Vagina (tissue), 2 donors: ENCODE data around the gene SNAP29.

Experiments used
- CTCF ChIP-seq, 3 experiments: fragments of 450-650 bp in 2 of 3; fragments of 200-600 bp in 1 of 3; sonication (generic) in 1 of 3; IDR thresholded peaks; one replicate each; pipeline ENCODE4 v1.5.1; 2017 to 2019; ENCODE audit warnings: antibody characterized with exemption in 3 of 3, mild to moderate bottlenecking in 2 of 3, moderate library complexity in 2 of 3
- POLR2A ChIP-seq, 2 donors: fragments of 450-650 bp; IDR thresholded peaks; one replicate each; pipeline ENCODE4 v1.6.1; 2017; ENCODE audit warnings: antibody characterized with exemption in 2 of 2, mild to moderate bottlenecking in 2 of 2, moderate library complexity in 2 of 2
- POLR2AphosphoS5 ChIP-seq, 2 donors: sonication (generic); formaldehyde crosslinking; IDR thresholded peaks; one replicate each; pipeline ENCODE4 v1.9.0; 2017; ENCODE audit warnings: antibody characterized with exemption in 2 of 2, mild to moderate bottlenecking in 2 of 2, low read depth in 1 of 2; ENCODE audit not compliant: insufficient read depth in 1 of 2

GRCh38 chr22:20867179-20868024, 8.6 kb downstream of the SNAP29 start:
- TF ChIP-seq CTCF (IDR thresholded peaks at IDR 0.05) = no peak
- no peak for TF ChIP-seq POLR2A (IDR thresholded peaks at IDR 0.05)
- peak; percentile 20 to 89 for TF ChIP-seq POLR2AphosphoS5 (IDR thresholded peaks at IDR 0.05; ENCODE audit: insufficient read depth in 1 of 2, low read depth in 1 of 2)
